ENCODE results near the gene FAM199X. TPM values are rescaled to one million over a fixed set of nuclear protein-coding genes. Genes with fewer than 3 reads are reported as not detected.

FAM199X gene
- total RNA-seq (17.2 and 21.1 TPM in 2 replicates), polyA plus RNA-seq (5.9 and 6.7 TPM in 2 replicates), polyA minus RNA-seq (ENCODE audit: low replicate concordance) (0.63 and 1.9 TPM in 2 replicates)
- 8.0 and 10.3 TPM in 2 replicates for polyA plus RNA-seq (2012)

GRCh38 chrX:104165894-104166734 lies at the start of gene FAM199X:
Gene FAM199X (plus strand): TSS chrX:104166453. CDS start chrX:104166786, 333 bp downstream.
- Histone ChIP-seq H3K4me2 (ENCODE audit: extremely low read depth, insufficient read depth, low read length) (peak within 1 kb of the TSS; percentile 64), H3K27ac (ENCODE audit: insufficient read depth, low read length) (peak within 1 kb of the TSS; percentile 74), H4K20me1 (ENCODE audit: control insufficient read depth, extremely low read depth, insufficient read depth, low read length) (no peaks in the 10 kb centered on the region), H3K4me1 (ENCODE audit: control insufficient read depth, extremely low read depth, insufficient read depth, low read length) (peaks cover 3% of the 10 kb centered on the region), H3K27me3 (ENCODE audit: control insufficient read depth, insufficient read depth, low read length) (no peaks in the 10 kb centered on the region), H3K79me2 (ENCODE audit: control insufficient read depth, insufficient read depth, low read length) (peaks cover 43% of the 10 kb centered on the region), H3K9ac (ENCODE audit: insufficient read depth, low read length) (peak within 1 kb of the TSS; percentile 70), H3K9me3 (ENCODE audit: control insufficient read depth, insufficient read depth, low read depth, low read length) (no peaks in the 10 kb centered on the region), H3K36me3 (ENCODE audit: control insufficient read depth, insufficient read depth, low read length) (no peaks in the 10 kb centered on the region), H3K4me3 (replicated peaks in 1 of 4; ENCODE audit: control extremely low read depth in 1 of 4, insufficient read depth in 1 of 4, low read depth in 3 of 4, low read length in 4 of 4) (peak within 1 kb of the TSS; percentile 61 to 79 (median 76)), H2AFZ (ENCODE audit: low read length) (peak within 1 kb of the TSS; percentile 86)
- DNase-seq (ENCODE audit: low read depth in 2 of 2), result peak; percentile 84 to 85
- TF ChIP-seq CTCF (conservative IDR thresholded peaks at IDR 0.05 in 1 of 2, IDR thresholded peaks at IDR 0.05 in 1 of 2; ENCODE audit: low read depth in 1 of 2, low read length in 2 of 2), result peak; percentile 43 to 51
- no peak for TF ChIP-seq EZH2 (IDR thresholded peaks at IDR 0.05; ENCODE audit: low read length, missing control alignments)

GRCh38 chrX:104117759-104118158 lies 48.5 kb upstream of the FAM199X start:
- Histone ChIP-seq H3K27ac (ENCODE audit: insufficient read depth, low read length) (no peak overlapping the region), H3K4me1 (ENCODE audit: control insufficient read depth, extremely low read depth, insufficient read depth, low read length) (no peaks in the 10 kb centered on the region), H3K4me2 (ENCODE audit: extremely low read depth, insufficient read depth, low read length) (no peak overlapping the region), H4K20me1 (ENCODE audit: control insufficient read depth, extremely low read depth, insufficient read depth, low read length) (no peaks in the 10 kb centered on the region), H3K79me2 (ENCODE audit: control insufficient read depth, insufficient read depth, low read length) (no peaks in the 10 kb centered on the region), H3K4me3 (replicated peaks in 1 of 4; ENCODE audit: control extremely low read depth in 1 of 4, insufficient read depth in 1 of 4, low read depth in 3 of 4, low read length in 4 of 4) (no peak overlapping the region), H3K27me3 (ENCODE audit: control insufficient read depth, insufficient read depth, low read length) (no peaks in the 10 kb centered on the region), H3K9me3 (ENCODE audit: control insufficient read depth, insufficient read depth, low read depth, low read length) (no peaks in the 10 kb centered on the region), H2AFZ (ENCODE audit: low read length) (no peak overlapping the region), H3K36me3 (ENCODE audit: control insufficient read depth, insufficient read depth, low read length) (no peaks in the 10 kb centered on the region), H3K9ac (ENCODE audit: insufficient read depth, low read length) (no peak overlapping the region)
- TF ChIP-seq EZH2 (IDR thresholded peaks at IDR 0.05; ENCODE audit: low read length, missing control alignments) (no peak), CTCF (conservative IDR thresholded peaks at IDR 0.05 in 1 of 2, IDR thresholded peaks at IDR 0.05 in 1 of 2; ENCODE audit: low read depth in 1 of 2, low read length in 2 of 2) (no peak)
- no peak for DNase-seq (ENCODE audit: low read depth in 2 of 2)

- H3K36me3 ChIP-seq (ENCODE audit: control insufficient read depth, insufficient read depth, low read length), result no peaks in the 10 kb centered on the region
- no peak overlapping the region for H3K27ac ChIP-seq (ENCODE audit: insufficient read depth, low read length)
- H3K9me3 ChIP-seq (ENCODE audit: control insufficient read depth, insufficient read depth, low read depth, low read length), result no peaks in the 10 kb centered on the region
- no peaks in the 10 kb centered on the region for H3K4me1 ChIP-seq (ENCODE audit: control insufficient read depth, extremely low read depth, insufficient read depth, low read length)
- no peak for TF ChIP-seq EZH2 (IDR thresholded peaks at IDR 0.05; ENCODE audit: low read length, missing control alignments)
- no peak for TF ChIP-seq CTCF (conservative IDR thresholded peaks at IDR 0.05 in 1 of 2, IDR thresholded peaks at IDR 0.05 in 1 of 2; ENCODE audit: low read depth in 1 of 2, low read length in 2 of 2)
- no peak for DNase-seq (ENCODE audit: low read depth in 2 of 2)
- no peaks in the 10 kb centered on the region for H4K20me1 ChIP-seq (ENCODE audit: control insufficient read depth, extremely low read depth, insufficient read depth, low read length)
- no peaks in the 10 kb centered on the region for H3K27me3 ChIP-seq (ENCODE audit: control insufficient read depth, insufficient read depth, low read length)
- H3K79me2 ChIP-seq (ENCODE audit: control insufficient read depth, insufficient read depth, low read length), result no peaks in the 10 kb centered on the region
- H3K9ac ChIP-seq (ENCODE audit: insufficient read depth, low read length), result no peak overlapping the region
- H3K4me2 ChIP-seq (ENCODE audit: extremely low read depth, insufficient read depth, low read length), result no peak overlapping the region
- no peak overlapping the region for H2AFZ ChIP-seq (ENCODE audit: low read length)
- H3K4me3 ChIP-seq (replicated peaks in 1 of 4; ENCODE audit: control extremely low read depth in 1 of 4, insufficient read depth in 1 of 4, low read depth in 3 of 4, low read length in 4 of 4), result no peak overlapping the region
Measured at GRCh38 chrX:104118765-104119164, 47.5 kb upstream of the FAM199X start.

Measured in fibroblast of lung (primary cell).